GM20000 (cell line): ENCODE data around the gene SPSB3.

Experiments used
- DNase-seq: peaks from one replicate; pipeline ENCODE4 v3.0.0; 2012; ENCODE audit warnings: low spot score
- TF ChIP-seq, protein P1 (sequence below): IDR thresholded peaks from 2 replicates; pipeline ENCODE4 v1.5.1; 2012; ENCODE audit warnings: mild to moderate bottlenecking, control low read depth; ENCODE audit errors: extremely low read depth, missing control alignments

Gene SPSB3

DNA sequence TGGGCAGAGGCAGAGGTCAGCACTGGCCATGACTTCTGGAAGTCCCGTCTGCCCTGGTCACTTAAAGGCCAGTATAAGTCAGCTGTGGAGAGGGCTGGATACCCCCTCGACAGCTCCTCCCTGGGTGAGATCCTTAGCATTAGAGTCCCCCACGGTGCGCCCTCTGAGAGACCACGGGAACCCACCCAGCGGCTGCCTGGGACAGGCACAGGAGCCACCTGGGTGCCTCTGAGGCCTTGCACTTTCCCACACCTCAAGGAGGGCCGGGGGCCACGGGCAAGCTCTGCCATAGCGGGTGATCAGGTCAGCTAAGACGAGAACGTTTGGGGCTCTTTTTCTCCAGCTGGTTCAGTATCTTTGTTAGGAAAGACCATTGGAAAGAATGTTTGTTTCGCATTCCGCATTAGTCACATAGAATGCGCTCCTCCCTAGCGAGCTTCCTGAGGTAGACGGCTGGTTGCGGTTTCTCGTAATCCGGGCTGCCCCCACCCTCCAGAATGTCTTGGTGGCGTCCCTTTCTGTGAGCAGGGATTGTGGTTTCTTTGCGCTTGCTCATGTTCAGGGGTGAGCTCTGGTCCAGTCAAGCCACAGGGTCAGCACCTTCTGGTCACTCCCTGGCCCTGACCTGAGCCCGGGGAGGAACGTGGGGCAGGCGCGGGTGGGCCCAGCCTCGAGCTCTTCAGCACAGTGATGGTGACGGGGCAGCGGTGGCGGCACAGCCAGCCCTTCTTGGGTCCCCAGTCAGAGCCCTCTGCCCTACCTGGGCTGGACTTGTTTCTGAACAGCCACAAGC is 36.3 kb downstream of the SPSB3 start:
- TF ChIP-seq, protein P1, sequence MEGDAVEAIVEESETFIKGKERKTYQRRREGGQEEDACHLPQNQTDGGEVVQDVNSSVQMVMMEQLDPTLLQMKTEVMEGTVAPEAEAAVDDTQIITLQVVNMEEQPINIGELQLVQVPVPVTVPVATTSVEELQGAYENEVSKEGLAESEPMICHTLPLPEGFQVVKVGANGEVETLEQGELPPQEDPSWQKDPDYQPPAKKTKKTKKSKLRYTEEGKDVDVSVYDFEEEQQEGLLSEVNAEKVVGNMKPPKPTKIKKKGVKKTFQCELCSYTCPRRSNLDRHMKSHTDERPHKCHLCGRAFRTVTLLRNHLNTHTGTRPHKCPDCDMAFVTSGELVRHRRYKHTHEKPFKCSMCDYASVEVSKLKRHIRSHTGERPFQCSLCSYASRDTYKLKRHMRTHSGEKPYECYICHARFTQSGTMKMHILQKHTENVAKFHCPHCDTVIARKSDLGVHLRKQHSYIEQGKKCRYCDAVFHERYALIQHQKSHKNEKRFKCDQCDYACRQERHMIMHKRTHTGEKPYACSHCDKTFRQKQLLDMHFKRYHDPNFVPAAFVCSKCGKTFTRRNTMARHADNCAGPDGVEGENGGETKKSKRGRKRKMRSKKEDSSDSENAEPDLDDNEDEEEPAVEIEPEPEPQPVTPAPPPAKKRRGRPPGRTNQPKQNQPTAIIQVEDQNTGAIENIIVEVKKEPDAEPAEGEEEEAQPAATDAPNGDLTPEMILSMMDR, result no peak
- no peak for DNase-seq

DNA sequence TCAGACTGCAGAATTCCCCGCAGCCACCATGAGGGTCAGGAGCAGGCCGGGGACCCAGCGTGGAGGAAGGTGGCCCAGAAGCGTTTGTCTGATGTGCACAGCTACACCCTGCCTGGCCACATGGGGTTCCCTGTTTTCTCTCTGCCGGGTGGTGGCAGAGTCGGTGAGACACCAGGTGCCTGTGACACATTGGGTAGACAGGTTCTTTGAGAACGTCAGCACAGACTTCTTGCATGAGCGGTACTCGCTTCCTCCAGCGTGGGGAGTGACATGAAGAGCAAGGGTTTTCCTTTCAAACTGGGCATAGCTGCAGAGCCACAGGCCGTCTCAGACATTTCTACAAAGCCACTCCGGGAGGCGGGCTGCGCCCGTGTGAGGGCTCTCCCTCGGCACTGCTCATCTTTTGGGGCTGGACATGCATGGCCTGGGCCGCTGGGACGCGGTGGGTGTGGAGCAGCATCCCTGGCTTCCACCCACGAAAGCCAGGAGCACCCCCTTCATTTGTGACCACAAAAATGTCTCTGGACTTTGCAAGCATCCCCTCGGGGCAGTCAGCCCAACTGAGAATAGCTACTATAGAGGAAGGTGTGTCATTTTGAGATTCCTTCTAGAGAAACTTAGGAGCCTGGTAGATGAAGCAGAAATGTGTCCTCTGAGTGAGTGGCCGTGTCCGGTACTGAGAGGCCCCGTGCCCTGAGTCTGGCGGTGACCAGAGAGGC is 37.0 kb downstream of the SPSB3 start:
- TF ChIP-seq, protein P1, result no peak
- DNase-seq, result no peak

DNA sequence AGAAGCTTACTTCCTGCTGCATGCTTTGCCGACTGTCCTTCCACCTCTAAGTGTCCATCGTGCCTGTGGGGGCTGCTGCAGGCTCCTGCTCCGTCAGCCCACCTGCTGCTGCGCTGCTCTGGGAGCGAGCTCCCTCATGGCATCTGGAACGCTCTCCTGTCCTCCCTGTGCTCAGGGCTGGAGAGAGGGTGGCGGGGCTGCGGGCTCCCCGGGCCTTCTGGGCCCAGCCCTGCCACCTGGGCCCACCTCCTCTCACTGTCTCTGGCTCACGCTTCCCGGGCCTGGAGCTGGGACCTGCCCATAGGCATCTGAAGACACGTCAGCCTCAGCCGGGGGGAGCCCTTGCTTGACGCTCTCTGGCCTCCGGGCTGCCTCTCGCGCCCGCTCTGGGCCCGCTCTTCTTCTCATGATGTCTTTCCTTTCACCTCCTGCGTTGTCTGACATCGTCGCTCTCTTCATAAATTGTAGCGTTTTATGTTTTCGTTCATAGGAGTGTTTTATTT is 38.0 kb downstream of the SPSB3 start:
- no peak for DNase-seq
- TF ChIP-seq, protein P1, result no peak

DNA sequence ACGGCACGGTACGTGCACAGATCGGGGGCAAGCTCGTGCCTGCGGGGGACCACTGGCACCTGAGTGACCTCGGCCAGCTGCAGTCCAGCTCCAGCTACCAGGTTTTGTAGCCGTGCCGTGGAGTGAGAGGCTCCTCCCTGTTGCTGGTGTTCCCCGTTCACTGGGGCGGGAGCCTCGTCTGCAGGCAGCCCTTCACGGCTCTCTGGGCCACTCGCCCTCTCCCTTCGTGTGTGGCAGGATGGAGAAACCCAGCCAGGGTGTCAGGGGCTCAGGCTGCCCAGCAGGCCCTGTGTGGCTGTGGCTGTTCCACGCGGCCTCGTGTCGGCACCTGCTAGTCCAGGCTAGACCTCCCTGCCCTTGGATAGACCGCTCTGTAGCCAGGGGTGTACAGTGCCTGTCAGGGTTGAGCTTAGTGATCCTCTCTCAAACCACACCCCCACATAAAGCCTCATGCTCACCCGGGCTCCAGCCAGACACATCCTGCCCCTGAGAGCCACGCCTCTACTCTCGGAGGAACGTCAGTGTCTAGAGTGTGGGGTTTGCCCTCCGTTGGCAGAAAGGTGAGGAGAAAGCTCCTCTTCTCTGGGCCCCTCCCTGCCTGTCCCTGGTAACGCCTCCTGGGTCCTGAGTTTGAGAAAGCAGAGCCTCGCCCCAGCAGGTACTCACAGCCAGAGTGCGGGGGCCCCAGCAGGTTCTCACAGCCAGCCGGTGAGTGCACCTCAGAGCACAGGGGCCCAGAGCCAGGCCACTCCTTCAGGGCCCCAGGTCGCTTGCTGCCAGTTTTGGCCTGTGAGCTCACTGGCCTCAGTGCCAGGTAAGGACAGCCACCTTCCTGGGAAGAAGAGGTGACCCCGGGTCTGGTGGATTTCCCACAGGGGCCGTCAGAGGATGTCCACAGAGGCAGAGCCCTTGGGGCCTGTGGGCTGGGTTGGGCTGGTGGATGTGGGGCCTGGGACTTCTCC is 38.7 kb downstream of the SPSB3 start:
- DNase-seq, result no peak
- TF ChIP-seq, protein P1, result no peak

DNA sequence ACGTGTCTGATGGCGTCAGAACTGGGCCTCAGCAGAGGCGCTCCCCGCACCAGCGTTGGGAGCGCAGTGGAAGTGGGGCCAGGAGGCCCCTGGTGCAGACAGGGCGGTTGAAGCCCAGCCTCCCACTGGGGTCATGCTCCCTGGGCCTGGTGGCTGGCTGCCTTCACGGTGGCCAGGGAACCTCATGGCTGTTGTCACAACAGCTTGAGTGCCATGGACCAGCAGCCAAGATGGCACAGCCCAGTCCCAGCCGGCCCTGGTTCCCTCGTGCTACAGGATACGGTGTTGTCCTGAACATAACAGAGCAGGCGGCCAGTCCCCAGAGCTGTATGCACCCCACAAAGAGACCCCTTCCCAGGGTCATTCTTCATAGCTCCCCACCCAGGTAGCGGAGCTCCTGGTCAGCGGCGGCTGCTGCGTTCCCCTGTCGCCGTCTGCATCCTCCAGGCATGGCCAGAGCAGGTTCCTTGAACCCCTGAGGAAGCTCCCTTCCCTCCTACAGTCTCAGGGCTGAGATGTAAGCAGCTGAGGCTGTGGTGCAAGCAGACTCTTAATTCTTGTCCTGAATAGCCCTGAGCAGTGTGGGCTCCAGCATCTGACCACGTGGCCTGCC is 40.7 kb downstream of the SPSB3 start:
- TF ChIP-seq, protein P1, result no peak

DNA sequence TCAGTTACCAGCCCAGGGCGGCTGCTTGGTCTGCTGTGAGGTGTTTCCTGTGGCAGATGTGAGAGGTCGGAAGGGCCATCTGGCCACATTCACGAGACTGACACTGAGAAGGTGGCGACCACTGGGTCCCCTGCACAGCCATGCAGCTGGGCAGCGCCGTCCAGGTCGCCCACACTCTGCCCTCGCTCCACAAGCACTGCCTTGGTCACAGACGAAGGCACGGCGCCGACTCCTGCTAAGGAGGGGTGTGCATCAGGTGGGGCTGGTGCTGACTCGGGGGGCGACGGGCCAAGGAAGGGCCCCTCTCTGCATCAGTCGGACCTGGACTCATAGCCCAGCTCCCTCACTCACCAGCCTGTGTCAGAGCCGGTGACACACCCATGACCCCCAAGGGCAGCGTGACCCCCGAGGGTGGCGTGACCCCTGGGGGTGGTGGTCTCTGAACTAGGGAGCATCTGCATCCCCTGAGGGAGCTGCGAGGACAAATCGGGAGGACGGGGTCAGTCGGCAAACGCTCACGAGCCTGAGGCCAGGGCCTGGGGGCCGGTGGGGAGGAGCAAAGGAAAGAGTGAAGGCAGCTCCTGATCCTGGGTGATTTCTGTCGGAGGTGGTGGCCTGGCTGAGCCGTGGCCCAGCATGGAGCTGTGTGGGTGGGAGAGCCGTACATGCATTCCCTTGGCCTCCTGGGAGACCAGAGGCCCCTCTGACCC is 41.4 kb downstream of the SPSB3 start:
- TF ChIP-seq, protein P1, result no peak
- DNase-seq, result no peak

More for the DNA sequence above, 40.7 kb downstream of the SPSB3 start:
- no peak for DNase-seq
